GM18951 (cell line): Measurements from ENCODE around the gene ELMO1.

Experiments
- POLR2A ChIP-seq: IDR thresholded peaks from 4 replicates; pipeline ENCODE4 v1.6.1; 2011; ENCODE audit warnings: mild to moderate bottlenecking; ENCODE audit not compliant: insufficient read length, insufficient read depth; ENCODE audit errors: extremely low read depth
- in situ Hi-C: fragments of 300-500 bp; cut with MboI; formaldehyde crosslinking; loops from one replicate; pipeline ENCODE4 v1.12.0; 2022; ENCODE audit warnings: low sequenced_read_pairs, mixed read lengths, inconsistent platforms; ENCODE audit not compliant: unreplicated experiment

The ELMO1 gene

DNA sequence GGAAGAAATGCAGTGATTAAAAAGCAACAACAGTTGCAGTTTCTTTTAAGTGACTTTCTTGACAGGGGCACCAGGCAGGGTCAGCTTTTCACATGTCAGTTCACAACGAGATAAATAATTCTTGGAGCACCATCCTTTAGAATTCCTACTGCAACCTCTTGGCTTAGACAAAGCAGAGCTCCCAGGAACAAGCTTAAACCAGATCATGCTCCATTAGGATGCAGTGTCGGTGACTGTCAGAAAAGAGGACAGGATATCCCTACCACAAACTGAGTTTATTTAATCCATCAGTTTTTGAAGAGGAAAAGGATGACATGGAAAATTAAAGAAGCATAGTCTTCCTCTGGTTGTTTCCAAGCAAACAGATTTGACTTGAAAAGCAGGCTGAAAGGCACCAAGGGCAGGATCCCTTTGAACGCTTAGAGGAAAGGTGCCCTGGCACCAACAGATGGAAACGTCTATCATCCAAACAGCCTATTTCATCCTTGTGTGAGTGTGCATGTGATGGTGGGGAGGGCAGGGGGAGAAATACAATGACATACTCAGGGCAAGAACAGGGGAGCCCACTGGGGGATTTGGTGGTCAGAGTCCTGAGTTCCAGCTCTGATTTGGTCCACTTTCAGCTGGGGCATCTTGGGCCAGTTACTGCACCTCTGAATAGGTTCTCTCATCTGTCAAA is 392.3 kb downstream of the ELMO1 start:
- in situ Hi-C loops, result no loop called here
- no peak for TF ChIP-seq POLR2A

DNA sequence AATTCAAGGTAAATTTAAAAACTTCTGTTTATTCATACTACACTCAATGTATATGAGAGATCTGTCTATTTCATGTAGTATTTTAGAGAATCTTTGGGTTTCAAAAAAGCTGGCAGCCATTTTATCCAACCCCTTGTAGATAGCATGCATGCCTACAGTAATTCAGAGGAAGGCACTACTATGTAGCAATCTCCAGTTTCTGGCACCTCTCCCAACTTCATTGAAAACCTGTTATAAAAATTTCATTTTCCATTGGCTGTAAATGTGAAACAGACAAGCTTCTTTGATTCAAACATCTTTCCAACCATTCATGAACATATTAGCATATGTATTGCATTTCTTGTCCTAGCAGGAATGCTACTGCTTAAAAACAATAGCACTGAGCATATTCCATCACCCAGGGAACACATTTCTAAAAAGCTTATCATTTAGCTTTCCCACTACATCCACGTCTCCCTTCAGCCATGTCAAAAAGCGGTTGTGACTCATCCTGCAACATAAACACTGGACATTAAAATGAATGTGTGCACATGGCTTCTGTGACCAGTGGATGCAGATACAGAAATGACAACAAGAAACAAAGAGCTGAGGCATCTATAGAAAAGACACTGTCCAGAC is 393.9 kb downstream of the ELMO1 start:
- in situ Hi-C loops, result no loop called here
- no peak for TF ChIP-seq POLR2A

GRCh38 chr7:37052705-37053104 is 396.0 kb downstream of the ELMO1 start:
- in situ Hi-C loops, result no loop called here
- TF ChIP-seq POLR2A, result no peak

DNA sequence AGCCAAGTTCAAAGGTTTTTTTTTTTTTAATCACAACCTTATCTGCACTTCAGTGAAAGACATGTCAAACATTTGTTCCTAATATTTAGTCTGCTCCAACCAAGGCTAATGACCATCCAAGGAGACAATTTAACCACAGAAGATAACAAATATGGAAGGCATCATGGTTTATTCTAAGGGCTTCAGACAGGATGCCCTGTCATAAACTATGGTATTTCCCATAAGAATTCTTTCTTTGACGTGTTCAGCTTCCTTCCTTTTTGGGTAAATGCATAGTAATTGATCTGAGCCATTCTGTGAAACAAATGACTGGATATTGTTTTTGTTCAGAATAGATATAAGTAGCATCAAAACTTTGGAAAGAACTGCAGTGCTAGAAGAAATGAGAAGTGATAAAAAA is 397.9 kb downstream of the ELMO1 start:
- TF ChIP-seq POLR2A, result no peak
- in situ Hi-C loops, result no loop called here

- in situ Hi-C loops, result no loop called here
These were observed 400.0 kb downstream of the ELMO1 start for GRCh38 chr7:37048674-37049073.

GRCh38 chr7:37047260-37047659 is 401.4 kb downstream of the ELMO1 start:
- in situ Hi-C loops, result no loop called here
- TF ChIP-seq POLR2A, result no peak

More at GRCh38 chr7:37048674-37049073, 400.0 kb downstream of the ELMO1 start:
- TF ChIP-seq POLR2A, result no peak

- TF ChIP-seq POLR2A, result no peak
- in situ Hi-C loops, result no loop called here
These were observed 402.1 kb downstream of the ELMO1 start for GRCh38 chr7:37046531-37047079.

- in situ Hi-C loops, result no loop called here
- TF ChIP-seq POLR2A, result no peak
These were observed 402.9 kb downstream of the ELMO1 start for GRCh38 chr7:37045681-37046179.

GRCh38 chr7:37041461-37041860 is 407.2 kb downstream of the ELMO1 start:
- no peak for TF ChIP-seq POLR2A
- in situ Hi-C loops, result no loop called here

DNA sequence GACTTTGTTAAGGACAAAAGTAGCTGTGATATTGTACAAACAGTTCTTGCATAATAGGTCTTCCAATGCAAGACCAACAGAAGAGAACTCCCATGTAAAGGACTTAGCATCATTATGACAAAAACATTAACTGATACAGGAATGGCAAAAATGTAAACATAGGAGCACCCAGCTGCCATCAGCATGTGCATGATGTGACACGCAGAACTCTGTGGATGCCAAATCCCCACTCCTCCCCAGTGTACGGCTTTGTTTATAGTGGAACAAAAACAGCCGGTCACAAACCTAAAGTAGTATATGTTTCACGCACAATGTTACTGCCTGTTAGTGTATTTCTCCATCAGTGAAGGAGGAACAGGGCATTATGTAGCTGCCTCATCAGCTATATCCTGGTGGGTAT is 408.3 kb downstream of the ELMO1 start:
- in situ Hi-C loops, result no loop called here
- TF ChIP-seq POLR2A, result no peak

DNA sequence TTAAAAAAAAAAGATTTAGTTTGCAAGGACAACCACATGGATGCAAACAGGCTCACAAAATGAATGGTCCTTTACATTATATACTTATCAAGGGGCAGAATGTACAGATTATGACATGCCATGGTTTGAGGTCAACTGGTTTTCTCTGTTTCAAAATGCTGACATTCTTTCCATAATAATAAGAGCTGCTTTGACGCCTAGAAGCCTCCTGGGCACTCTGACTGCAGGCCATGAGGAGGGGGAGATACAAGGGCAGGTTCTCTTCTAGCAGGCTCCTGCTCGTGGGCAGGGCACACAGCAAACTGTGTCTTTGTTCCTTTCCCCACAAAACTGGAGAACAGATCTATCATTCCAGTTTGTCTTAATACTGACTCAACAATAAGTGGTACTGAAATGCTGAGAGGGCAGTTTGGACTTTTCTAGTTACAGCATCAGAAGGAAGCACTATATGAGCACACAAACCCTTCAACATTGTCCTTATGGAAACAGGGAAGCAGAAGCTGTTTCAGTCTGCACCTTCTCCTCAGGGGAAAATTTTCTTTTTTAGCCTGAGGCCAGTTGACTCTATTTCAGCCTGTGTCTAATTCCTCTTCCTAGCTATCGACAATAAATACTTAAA is 409.4 kb downstream of the ELMO1 start:
- TF ChIP-seq POLR2A, result no peak

GRCh38 chr7:37038706-37039105 is 410.0 kb downstream of the ELMO1 start:
- in situ Hi-C loops, result no loop called here
- no peak for TF ChIP-seq POLR2A

More for the DNA sequence above, 409.4 kb downstream of the ELMO1 start:
- in situ Hi-C loops, result no loop called here

- TF ChIP-seq POLR2A, result no peak
- in situ Hi-C loops, result no loop called here
These were observed 411.4 kb downstream of the ELMO1 start for GRCh38 chr7:37037286-37037685.

DNA sequence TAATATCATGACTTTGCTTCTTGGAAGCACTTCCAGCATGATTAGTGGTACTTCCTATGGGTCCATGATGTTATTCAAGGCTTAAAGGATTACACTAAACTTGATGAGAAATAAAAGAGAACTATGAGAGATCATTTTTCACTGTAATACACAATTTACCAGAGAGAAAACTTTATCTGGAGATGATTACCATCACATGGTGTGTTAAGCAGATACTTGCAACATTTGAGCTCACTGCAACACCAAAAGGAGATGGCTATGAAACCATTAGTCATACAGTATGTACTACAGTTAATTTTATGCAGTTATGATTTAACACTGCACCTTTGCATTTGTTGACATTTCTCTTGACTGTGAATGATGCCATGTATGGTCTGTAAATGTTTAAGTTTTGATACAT is 413.0 kb downstream of the ELMO1 start:
- in situ Hi-C loops, result no loop called here

DNA sequence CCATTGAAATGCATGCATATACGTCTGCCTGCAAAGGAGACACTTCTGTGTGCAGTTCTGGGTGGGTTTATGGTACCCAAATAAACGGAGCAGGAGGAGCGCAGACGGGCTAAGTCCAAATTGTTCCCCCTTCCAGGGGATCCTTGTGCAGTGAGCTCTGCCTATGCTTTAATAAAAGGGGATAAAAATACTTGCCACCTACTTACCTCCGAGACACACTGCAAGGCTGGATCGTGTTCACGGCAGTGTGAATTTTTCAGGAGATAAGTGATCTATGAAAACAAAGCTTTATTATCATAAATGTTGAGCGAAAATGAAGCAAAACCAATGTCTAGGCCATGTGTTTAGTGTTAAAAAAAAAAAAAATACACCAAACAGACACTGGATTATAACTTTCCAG is 415.5 kb downstream of the ELMO1 start:
- TF ChIP-seq POLR2A, result no peak

More for the DNA sequence above, 413.0 kb downstream of the ELMO1 start:
- no peak for TF ChIP-seq POLR2A

More for the DNA sequence above, 415.5 kb downstream of the ELMO1 start:
- in situ Hi-C loops, result no loop called here
